ENCODE results near the gene CTBS.

DNA sequence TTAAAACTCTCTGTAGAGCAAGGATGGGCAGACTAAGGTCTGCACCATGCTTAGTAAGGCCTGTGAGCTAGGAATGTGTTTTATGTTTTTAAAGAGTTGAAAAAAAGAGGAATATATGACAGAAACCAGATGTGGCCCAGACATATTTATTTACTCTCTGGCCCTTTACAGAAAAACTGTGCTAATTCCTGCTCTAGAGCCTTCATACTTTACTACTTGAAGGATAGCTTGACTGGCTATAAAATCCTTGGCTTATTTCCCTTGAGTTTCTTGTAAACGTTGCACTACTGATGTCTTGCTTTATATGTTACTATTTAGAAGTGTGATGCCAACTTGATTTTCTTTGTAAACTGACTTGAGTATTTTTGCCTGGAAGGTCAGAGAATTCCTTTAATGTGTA lies 33.5 kb downstream of the CTBS start:
- TF ChIP-seq, protein P1, sequence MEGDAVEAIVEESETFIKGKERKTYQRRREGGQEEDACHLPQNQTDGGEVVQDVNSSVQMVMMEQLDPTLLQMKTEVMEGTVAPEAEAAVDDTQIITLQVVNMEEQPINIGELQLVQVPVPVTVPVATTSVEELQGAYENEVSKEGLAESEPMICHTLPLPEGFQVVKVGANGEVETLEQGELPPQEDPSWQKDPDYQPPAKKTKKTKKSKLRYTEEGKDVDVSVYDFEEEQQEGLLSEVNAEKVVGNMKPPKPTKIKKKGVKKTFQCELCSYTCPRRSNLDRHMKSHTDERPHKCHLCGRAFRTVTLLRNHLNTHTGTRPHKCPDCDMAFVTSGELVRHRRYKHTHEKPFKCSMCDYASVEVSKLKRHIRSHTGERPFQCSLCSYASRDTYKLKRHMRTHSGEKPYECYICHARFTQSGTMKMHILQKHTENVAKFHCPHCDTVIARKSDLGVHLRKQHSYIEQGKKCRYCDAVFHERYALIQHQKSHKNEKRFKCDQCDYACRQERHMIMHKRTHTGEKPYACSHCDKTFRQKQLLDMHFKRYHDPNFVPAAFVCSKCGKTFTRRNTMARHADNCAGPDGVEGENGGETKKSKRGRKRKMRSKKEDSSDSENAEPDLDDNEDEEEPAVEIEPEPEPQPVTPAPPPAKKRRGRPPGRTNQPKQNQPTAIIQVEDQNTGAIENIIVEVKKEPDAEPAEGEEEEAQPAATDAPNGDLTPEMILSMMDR (IDR thresholded peaks at IDR 0.05) = no peak
- TF ChIP-seq POLR2A (IDR thresholded peaks at IDR 0.05) = no peak
